Upper lobe of left lung (tissue), 4 donors: ENCODE results near the gene PRKG1.

Experiments
- POLR2A ChIP-seq, 4 donors: fragments of 450-650 bp; IDR thresholded peaks; one replicate each; pipeline ENCODE4 v1.5.1; 2016 to 2017; ENCODE audit warnings: antibody characterized with exemption in 4 of 4, mild to moderate bottlenecking in 2 of 4
- TF ChIP-seq, protein P1 (sequence below), 6 experiments: fragments of 450-650 bp in 4 of 6; fragments of 200-600 bp in 2 of 6; sonication (generic) in 2 of 6; IDR thresholded peaks; one replicate each; pipeline ENCODE4 v1.5.1; 2016 to 2019; ENCODE audit warnings: antibody characterized with exemption in 6 of 6

DNA sequence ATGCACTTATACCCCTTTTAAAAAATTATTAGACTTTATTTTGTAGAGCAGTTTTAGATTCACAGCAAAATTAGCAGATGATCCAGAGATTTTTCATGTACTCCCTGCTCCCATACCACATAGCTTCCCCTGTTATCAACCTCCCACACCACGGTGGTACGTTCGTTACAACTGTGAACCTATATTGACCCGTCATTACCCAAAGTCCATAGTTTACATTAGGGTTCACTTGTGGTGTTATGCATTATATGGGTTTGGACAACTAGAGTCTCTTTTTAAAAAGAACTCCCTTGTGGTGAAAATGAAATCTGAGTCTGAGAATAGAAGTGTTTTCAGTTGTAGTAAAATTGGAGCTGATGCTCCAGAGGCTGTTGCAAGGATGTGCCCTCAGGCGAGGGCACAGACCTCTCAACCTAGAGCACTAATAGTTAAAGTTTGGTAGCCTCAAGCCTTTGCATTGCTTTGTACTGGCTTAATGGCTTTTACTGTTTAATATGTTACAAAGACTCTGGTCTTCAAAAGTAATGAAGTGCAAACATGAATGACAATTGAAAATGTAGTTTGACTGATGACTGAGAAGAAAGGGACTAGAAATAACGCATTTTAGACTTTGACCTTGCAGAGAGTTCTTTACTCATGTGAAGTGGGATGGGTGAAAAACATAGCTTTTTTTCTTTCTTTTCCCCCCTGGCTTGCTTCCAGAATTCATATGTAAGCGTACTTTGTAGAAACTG is 655.7 kb downstream of the PRKG1 start:
- TF ChIP-seq, protein P1, sequence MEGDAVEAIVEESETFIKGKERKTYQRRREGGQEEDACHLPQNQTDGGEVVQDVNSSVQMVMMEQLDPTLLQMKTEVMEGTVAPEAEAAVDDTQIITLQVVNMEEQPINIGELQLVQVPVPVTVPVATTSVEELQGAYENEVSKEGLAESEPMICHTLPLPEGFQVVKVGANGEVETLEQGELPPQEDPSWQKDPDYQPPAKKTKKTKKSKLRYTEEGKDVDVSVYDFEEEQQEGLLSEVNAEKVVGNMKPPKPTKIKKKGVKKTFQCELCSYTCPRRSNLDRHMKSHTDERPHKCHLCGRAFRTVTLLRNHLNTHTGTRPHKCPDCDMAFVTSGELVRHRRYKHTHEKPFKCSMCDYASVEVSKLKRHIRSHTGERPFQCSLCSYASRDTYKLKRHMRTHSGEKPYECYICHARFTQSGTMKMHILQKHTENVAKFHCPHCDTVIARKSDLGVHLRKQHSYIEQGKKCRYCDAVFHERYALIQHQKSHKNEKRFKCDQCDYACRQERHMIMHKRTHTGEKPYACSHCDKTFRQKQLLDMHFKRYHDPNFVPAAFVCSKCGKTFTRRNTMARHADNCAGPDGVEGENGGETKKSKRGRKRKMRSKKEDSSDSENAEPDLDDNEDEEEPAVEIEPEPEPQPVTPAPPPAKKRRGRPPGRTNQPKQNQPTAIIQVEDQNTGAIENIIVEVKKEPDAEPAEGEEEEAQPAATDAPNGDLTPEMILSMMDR (IDR thresholded peaks at IDR 0.05): no peak
- TF ChIP-seq POLR2A (IDR thresholded peaks at IDR 0.05): no peak
